HEK293 (cell line): ENCODE measurements around the gene CLK2.

ENCODE experiments used
- CTCF ChIA-PET: fragments of 350-600 bp; formaldehyde crosslinking; extraction: SDS; loops from one replicate; lab custom pipeline; 2021; ENCODE audit warnings: antibody characterized with exemption; lab: Yijun Ruan, JAX
- POLR2A ChIA-PET: fragments of 300-600 bp; formaldehyde crosslinking; extraction: SDS; loops from one replicate; lab custom pipeline; 2020; ENCODE audit warnings: antibody characterized with exemption, inconsistent platforms; lab: Yijun Ruan, JAX
- H3K27ac ChIP-seq: fragments of 200-500 bp; sonication (Bioruptor generic); 2 replicates; pipeline ENCODE4 v1.5.1; 2014; ENCODE audit warnings: low read depth, low read length, control low read depth, inconsistent platforms; ENCODE audit errors: extremely low read depth
- H3K36me3 ChIP-seq, 2 experiments: fragments of 200-500 bp in 1 of 2; sonication (Bioruptor generic) in 1 of 2; 1 replicate in 1 of 2; 2 replicates in 1 of 2; pipeline ENCODE4 v1.5.1; 2014 to 2017; ENCODE audit warnings: inconsistent platforms in 2 of 2, low read length in 2 of 2; ENCODE audit not compliant: control insufficient read depth in 2 of 2, insufficient read depth in 1 of 2
- H3K4me1 ChIP-seq: fragments of 200-500 bp; sonication (Bioruptor generic); 2 replicates; pipeline ENCODE4 v1.5.1; 2014; ENCODE audit warnings: mild to moderate bottlenecking, low read length, inconsistent platforms; ENCODE audit not compliant: control insufficient read depth, insufficient read depth
- H3K4me3 ChIP-seq: 2 replicates; pipeline ENCODE4 v1.5.1; 2011; ENCODE audit warnings: low read depth, mild to moderate bottlenecking, control low read depth, low read length, moderate library complexity
- H3K9me3 ChIP-seq: fragments of 200-500 bp; sonication (Bioruptor generic); 2 replicates; pipeline ENCODE4 v1.5.1; 2014; ENCODE audit warnings: low read depth, low read length, inconsistent platforms; ENCODE audit not compliant: control insufficient read depth, insufficient read depth
- GLIS2 ChIP-seq: fragments of 450-650 bp; formaldehyde crosslinking; IDR thresholded peaks from 2 replicates; pipeline ENCODE4 v1.5.1; 2016; ENCODE audit warnings: missing biosample characterization, missing genetic modification characterization
- IKZF3 ChIP-seq: fragments of 450-650 bp; IDR thresholded peaks from 2 replicates; pipeline ENCODE4 v1.5.0; 2018; ENCODE audit warnings: missing biosample characterization, mild to moderate bottlenecking, missing genetic modification characterization, moderate library complexity
- KLF8 ChIP-seq: fragments of 450-650 bp; formaldehyde crosslinking; IDR thresholded peaks from 2 replicates; pipeline ENCODE4 v1.5.1; 2016; ENCODE audit warnings: missing biosample characterization, missing genetic modification characterization
- PATZ1 ChIP-seq: fragments of 450-650 bp; formaldehyde crosslinking; IDR thresholded peaks from 2 replicates; pipeline ENCODE4 v1.5.1; 2016; ENCODE audit warnings: missing biosample characterization, missing genetic modification characterization
- PRDM10 ChIP-seq: fragments of 450-650 bp; formaldehyde crosslinking; IDR thresholded peaks from 2 replicates; pipeline ENCODE4 v1.5.1; 2016; ENCODE audit warnings: missing biosample characterization, missing genetic modification characterization
- ZBTB17 ChIP-seq: fragments of 450-650 bp; formaldehyde crosslinking; IDR thresholded peaks from 2 replicates; pipeline ENCODE4 v1.5.1; 2016; ENCODE audit warnings: missing biosample characterization, missing genetic modification characterization
- ZFHX2 ChIP-seq: fragments of 450-650 bp; formaldehyde crosslinking; conservative IDR thresholded peaks from 2 replicates; pipeline ENCODE4 v1.5.1; 2016; ENCODE audit warnings: missing biosample characterization, missing genetic modification characterization
- ZNF2 ChIP-seq: fragments of 450-650 bp; formaldehyde crosslinking; IDR thresholded peaks from 2 replicates; pipeline ENCODE4 v1.5.1; 2016; ENCODE audit warnings: missing biosample characterization, missing genetic modification characterization
- ZNF248 ChIP-seq: fragments of 450-650 bp; formaldehyde crosslinking; IDR thresholded peaks from 2 replicates; pipeline ENCODE4 v1.5.1; 2017; ENCODE audit warnings: missing biosample characterization, missing genetic modification characterization
- ZNF341 ChIP-seq: fragments of 450-650 bp; formaldehyde crosslinking; IDR thresholded peaks from 2 replicates; pipeline ENCODE4; 2016; ENCODE audit warnings: low read depth, missing biosample characterization, missing genetic modification characterization
- ZNF350 ChIP-seq: fragments of 450-650 bp; formaldehyde crosslinking; IDR thresholded peaks from 2 replicates; pipeline ENCODE4 v1.5.0; 2017; ENCODE audit warnings: missing biosample characterization, mild to moderate bottlenecking, missing genetic modification characterization
- ZNF362 ChIP-seq: fragments of 450-650 bp; formaldehyde crosslinking; IDR thresholded peaks from 2 replicates; pipeline ENCODE4 v1.5.1; 2016; ENCODE audit warnings: missing biosample characterization, missing genetic modification characterization
- ZNF600 ChIP-seq: fragments of 450-650 bp; formaldehyde crosslinking; IDR thresholded peaks from 2 replicates; pipeline ENCODE4 v1.5.1; 2016; ENCODE audit warnings: missing biosample characterization, missing genetic modification characterization
- ZNF747 ChIP-seq: fragments of 450-650 bp; formaldehyde crosslinking; IDR thresholded peaks from 2 replicates; pipeline ENCODE4 v1.5.1; 2016; ENCODE audit warnings: missing biosample characterization, missing genetic modification characterization
- ZNF792 ChIP-seq: fragments of 450-650 bp; formaldehyde crosslinking; IDR thresholded peaks from 2 replicates; pipeline ENCODE4 v1.5.1; 2016; ENCODE audit warnings: missing biosample characterization, missing genetic modification characterization

The CLK2 gene

GRCh38 chr1:155321639-155322503, 48.6 kb upstream of the CLK2 start:
- H3K4me1 ChIP-seq, result 0 out of 2 replicates have a peak, but pooled peaks cover 3% of the 10 kb centered on the region
- H3K36me3 ChIP-seq, result peaks cover 13 to 60% of the 10 kb centered on the region in 2 experiments; a peak in 2 of 3 replicates
- H3K27ac ChIP-seq, result peak overlapping the region; percentile 7
- TF ChIP-seq ZNF2 (tag by site-specific recombination), result no peak
- TF ChIP-seq ZBTB17 (tag by site-specific recombination), result peak; percentile 74
- no peak for TF ChIP-seq ZNF747 (tag by site-specific recombination)
- TF ChIP-seq PATZ1 (tag by site-specific recombination), result 0 out of 2 replicates have a peak, but pooled peaks have one; percentile 19
- TF ChIP-seq ZNF600 (tag by site-specific recombination), result peak; percentile 43; the same call in 1 of the 2 replicates
- 0 out of 2 replicates have a peak, but pooled peaks have one; percentile 56 for TF ChIP-seq IKZF3 (tag by site-specific recombination)
- TF ChIP-seq, all 188 proteins: peak for 4
- no peaks in the 10 kb centered on the region for H3K9me3 ChIP-seq
- CTCF ChIA-PET, result interaction anchor here (0.6 to 8.4 kb wide), 12 partner anchors 10 to 236 kb away, joined by 3 to 77 read pairs (median 4); partner anchors contain the start of genes HCN3 and MTX1
- H3K4me3 ChIP-seq, result no peak overlapping the region
- POLR2A ChIA-PET, result interaction anchor here (0.8 to 4.4 kb wide), 7 partner anchors 8 to 241 kb away, joined by 3 to 32 read pairs (median 3); partner anchors contain the start of genes ASH1L, CLK2 and SCAMP3

- Histone ChIP-seq H3K4me1 (0 out of 2 replicates have a peak, but pooled peaks cover 3% of the 10 kb centered on the region), H3K9me3 (no peaks in the 10 kb centered on the region), H3K27ac (peak within 1 kb of the TSS; percentile 13; the same call in 1 of the 2 replicates), H3K36me3 (peaks cover 13 to 60% of the 10 kb centered on the region in 2 experiments; a peak in 2 of 3 replicates), H3K4me3 (no peak within 1 kb of the TSS)
- POLR2A ChIA-PET, result interaction anchor here (0.8 to 4.4 kb wide), 6 partner anchors 7 to 242 kb away, joined by 3 to 32 read pairs (median 3); partner anchors contain the start of genes ASH1L and CLK2
- TF ChIP-seq ZNF341 (0 out of 2 replicates have a peak, but pooled peaks have one; percentile 9), PRDM10 (tag by site-specific recombination) (no peak), ZNF248 (tag by site-specific recombination) (no peak), ZNF350 (no peak), GLIS2 (tag by site-specific recombination) (0 out of 2 replicates have a peak, but pooled peaks have one; percentile 5), KLF8 (peak; percentile 60; the same call in 1 of the 2 replicates), ZFHX2 (tag by site-specific recombination) (no peak), ZNF792 (no peak), ZNF362 (tag by site-specific recombination) (no peak)
- CTCF ChIA-PET, result interaction anchor here (0.6 to 8.4 kb wide), 6 partner anchors 11 to 235 kb away, joined by 3 to 77 read pairs (median 3); no protein-coding TSS in a partner anchor
Observed at GRCh38 chr1:155320661-155321617, 47.6 kb upstream of the CLK2 start, which contains the start of gene RUSC1. Gene RUSC1, plus strand, starts transcription at chr1:155320894. Its CDS starts 880 bp downstream, at chr1:155321774.
